HepG2 (cell line): ENCODE data around the gene PIEZO1. TPM values are rescaled to one million over a fixed set of nuclear protein-coding genes. Genes with fewer than 3 reads are reported as not detected.
A peak's percentile ranks its signal among the peaks of the same experiment; 100 is the strongest.

Source experiments
- ATAC-seq: fragments of 200-7000 bp; cut with Tn5 transposase; 3 replicates; pipeline ENCODE4 v1.9.1; 2020; ENCODE audit warnings: mild to moderate bottlenecking, moderate library complexity
- BruUV-seq: library from RNA; stranded (reverse); fragments of 400-500 nt; replicated peaks from 2 replicates; lab custom pipeline; 2021; lab: Mats Ljungman, UMichigan
- CTCF ChIA-PET: fragments of 300-600 bp; formaldehyde crosslinking; extraction: SDS; loops from one replicate; lab custom pipeline; 2021; ENCODE audit warnings: low total read pairs, inconsistent platforms, low intra/inter-chr PET ratio; lab: Yijun Ruan, JAX
- POLR2A ChIA-PET: fragments of 350-600 bp; sonication (Branson Sonifier 250); formaldehyde crosslinking; loops from one replicate; lab custom pipeline; 2020; ENCODE audit warnings: antibody characterized with exemption, inconsistent platforms; lab: Yijun Ruan, JAX
- DNase-seq: peaks from one replicate; pipeline ENCODE4 v3.0.0-alpha.2; 2015; ENCODE audit warnings: low spot score
- FAIRE-seq: peaks from 3 replicates; lab custom pipeline; 2011; peaks lifted over from hg19 to GRCh38; lab: Jason Lieb, UNC
- H2AFZ ChIP-seq: one replicate; pipeline ENCODE4 v1.6.1; 2011; ENCODE audit warnings: low read length, inconsistent platforms
- H3K27ac ChIP-seq: fragments of 300-600 bp; 3 replicates; pipeline ENCODE4 v1.8.0; 2011; ENCODE audit warnings: mixed run types, mild to moderate bottlenecking, mixed read lengths, low read length, inconsistent platforms; ENCODE audit not compliant: insufficient read depth; ENCODE audit errors: extremely low read length
- H3K27me3 ChIP-seq, 2 experiments: fragments of 200-600 bp in 1 of 2; 2 replicates in 1 of 2; 3 replicates in 1 of 2; pipeline versions ENCODE4 v1.6.0 to v1.8.0; 2011; ENCODE audit warnings: low read length in 2 of 2, mild to moderate bottlenecking in 2 of 2, moderate library complexity in 2 of 2, inconsistent platforms in 1 of 2; ENCODE audit not compliant: insufficient read depth in 2 of 2, control insufficient read depth in 1 of 2
- H3K36me3 ChIP-seq, 2 experiments: fragments of 200-600 bp in 1 of 2; replicated peaks in 1 of 2; 2 replicates in 1 of 2; 3 replicates in 1 of 2; pipeline versions ENCODE4 v1.5.1 to v1.8.0; 2011; ENCODE audit warnings: low read length in 2 of 2, inconsistent platforms in 1 of 2; ENCODE audit not compliant: insufficient read depth in 2 of 2, control insufficient read depth in 1 of 2
- H3K4me1 ChIP-seq: 2 replicates; pipeline ENCODE4 v1.5.1; 2012; ENCODE audit warnings: low read length, inconsistent platforms; ENCODE audit not compliant: insufficient read depth
- H3K4me2 ChIP-seq: 2 replicates; pipeline ENCODE4 v1.6.0; 2011; ENCODE audit warnings: low read depth, low read length, inconsistent platforms
- H3K4me3 ChIP-seq, 3 experiments: fragments of 200-600 bp in 1 of 3; sonication (generic), shearing (Covaris generic) in 1 of 3; replicated peaks in 1 of 3; 2 replicates each; pipeline ENCODE4 v1.5.1; 2011 to 2016; ENCODE audit warnings: low read length in 3 of 3, inconsistent platforms in 2 of 3, low read depth in 2 of 3, mild to moderate bottlenecking in 2 of 3, control low read depth in 1 of 3, mixed read lengths in 1 of 3; ENCODE audit not compliant: insufficient read depth in 1 of 3
- H3K79me2 ChIP-seq: one replicate; pipeline ENCODE4 v1.6.1; 2011; ENCODE audit warnings: low read length, inconsistent platforms; ENCODE audit not compliant: insufficient read depth
- H3K9ac ChIP-seq: 2 replicates; pipeline ENCODE4 v1.6.0; 2011; ENCODE audit warnings: mild to moderate bottlenecking, low read depth, low read length, inconsistent platforms; ENCODE audit not compliant: insufficient read depth
- H3K9me3 ChIP-seq: 2 replicates; pipeline ENCODE4 v1.5.1; 2012; ENCODE audit warnings: mild to moderate bottlenecking, low read length
- H4K20me1 ChIP-seq: 2 replicates; pipeline ENCODE4 v1.6.0; 2011; ENCODE audit warnings: inconsistent platforms, mild to moderate bottlenecking, low read length, moderate library complexity; ENCODE audit not compliant: insufficient read depth
- EED ChIP-seq: sonication (generic); formaldehyde crosslinking; IDR thresholded peaks from 2 replicates; pipeline ENCODE4 v1.5.0; 2020; ENCODE audit warnings: mild to moderate bottlenecking, missing genetic modification reagents
- KDM5B ChIP-seq: sonication (generic); formaldehyde crosslinking; IDR thresholded peaks from 2 replicates; pipeline ENCODE4 v1.4.0; 2020; ENCODE audit warnings: missing genetic modification reagents, mild to moderate bottlenecking, borderline replicate concordance
- NFATC3 ChIP-seq: sonication (generic); formaldehyde crosslinking; IDR thresholded peaks from 2 replicates; pipeline ENCODE4 v1.5.1; 2020; ENCODE audit warnings: mild to moderate bottlenecking, missing genetic modification reagents
- NKX3-1 ChIP-seq: sonication (generic); formaldehyde crosslinking; IDR thresholded peaks from 2 replicates; pipeline ENCODE4 v1.5.0; 2020; ENCODE audit warnings: missing genetic modification reagents
- TBL1XR1 ChIP-seq: fragments of 150-350 bp; IDR thresholded peaks from 2 replicates; pipeline ENCODE4 v1.6.1; 2014; ENCODE audit warnings: borderline replicate concordance, low read length; ENCODE audit not compliant: partially characterized antibody
- ZBTB21 ChIP-seq: sonication (generic); formaldehyde crosslinking; IDR thresholded peaks from 2 replicates; pipeline ENCODE4 v1.4.0; 2020; ENCODE audit warnings: missing genetic modification reagents
- ZBTB33 ChIP-seq: sonication (generic); formaldehyde crosslinking; IDR thresholded peaks from 2 replicates; pipeline ENCODE4 v1.4.0; 2020; ENCODE audit warnings: missing genetic modification reagents
- ZBTB38 ChIP-seq: sonication (generic); formaldehyde crosslinking; IDR thresholded peaks from 2 replicates; pipeline ENCODE4 v1.5.1; 2020; ENCODE audit warnings: mild to moderate bottlenecking, missing genetic modification reagents
- ZC3H4 ChIP-seq: sonication (generic); formaldehyde crosslinking; IDR thresholded peaks from 2 replicates; pipeline ENCODE4 v1.4.0; 2020; ENCODE audit warnings: missing genetic modification reagents, borderline replicate concordance
- WGBS: methylation state at CpG from one replicate; pipeline ENCODE4 v1.1.6; 2017; ENCODE audit warnings: low lambda C conversion rate; 5-methylcytosine and 5-hydroxymethylcytosine counted together
- in situ Hi-C: cut with HindIII; loops from 2 replicates; pipeline ENCODE4 v1.10.0; 2017; ENCODE audit warnings: low pct_unique_long_range_greater_than_20kb; ENCODE audit not compliant: extremely low pct_ligation_motif_present
- intact Hi-C: fragments of 100-400 bp; cut with micrococcal nuclease; formaldehyde crosslinking; loops from one replicate; pipeline ENCODE4 v1.10.0; 2022; ENCODE audit not compliant: unreplicated experiment
- polyA plus RNA-seq, 8 experiments: library from polyadenylated mRNA; depleted of rRNA in 3 of 8; stranded (reverse) in 7 of 8; unstranded in 1 of 8; fragments of >200 nt; fragmentation: Illumina TruSeq in 4 of 8; extraction: Trizol in 4 of 8; gene quantifications; 2 replicates each; pipeline versions ENCODE4 v1.2.1 to v1.2.3, GENCODE V29; 2011 to 2016; ENCODE audit warnings: low read depth in 4 of 8, missing spikeins in 1 of 8, mixed read lengths in 1 of 8; ENCODE audit not compliant: insufficient read depth in 1 of 8
- total RNA-seq, 5 experiments: library from RNA; depleted of rRNA; stranded (reverse); fragments of >200 nt; fragmentation: Illumina TruSeq; extraction: Trizol; gene quantifications; 2 replicates each; pipeline ENCODE4 v1.2.3, GENCODE V29; 2016; ENCODE audit warnings: low read depth in 1 of 5
- TF ChIP-seq, protein P1 (sequence below): IDR thresholded peaks from 2 replicates; pipeline ENCODE4 v1.6.1; 2016; ENCODE audit warnings: low read depth

The PIEZO1 gene
- total and polyA plus RNA-seq, 2 of the 13 experiments (the other 11 are each of a cell fraction or from before 2014, with no cell fraction given): 67.9 to 85.0 TPM

DNA sequence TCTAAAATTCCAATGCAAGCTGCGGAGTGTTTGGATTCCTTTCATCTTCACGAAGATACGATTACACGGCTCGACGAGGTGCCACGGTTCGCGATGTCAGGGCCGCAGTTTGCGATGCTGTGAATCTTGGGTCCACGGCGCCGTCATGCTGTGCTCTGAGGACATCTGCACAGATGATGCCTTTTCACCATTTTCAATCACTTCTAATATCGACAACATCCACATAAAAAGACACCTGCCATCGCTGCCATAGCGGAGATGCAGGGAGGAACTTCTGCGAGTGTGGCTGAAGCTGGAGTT lies 33.5 kb upstream of the PIEZO1 start:
- intact Hi-C loops: loop anchor here (5.0 kb wide), 2 partner anchors 39 to 349 kb away; partner anchors contain the start of genes GALNS and TRAPPC2L

More for the DNA sequence above, 33.5 kb upstream of the PIEZO1 start:
- no peak for FAIRE-seq
- no peak for TF ChIP-seq EED (CRISPR knock-in tag)
- TF ChIP-seq ZBTB33 (CRISPR knock-in tag): peak; percentile 47; the same call in 1 of the 2 replicates
- TF ChIP-seq ZBTB38: peak; percentile 52; the same call in 1 of the 2 replicates
- TF ChIP-seq NKX3-1 (CRISPR knock-in tag): no peak
- 0 out of 2 replicates have a peak, but pooled peaks have one; percentile 23 for TF ChIP-seq ZC3H4 (CRISPR knock-in tag)
- TF ChIP-seq, protein P1, sequence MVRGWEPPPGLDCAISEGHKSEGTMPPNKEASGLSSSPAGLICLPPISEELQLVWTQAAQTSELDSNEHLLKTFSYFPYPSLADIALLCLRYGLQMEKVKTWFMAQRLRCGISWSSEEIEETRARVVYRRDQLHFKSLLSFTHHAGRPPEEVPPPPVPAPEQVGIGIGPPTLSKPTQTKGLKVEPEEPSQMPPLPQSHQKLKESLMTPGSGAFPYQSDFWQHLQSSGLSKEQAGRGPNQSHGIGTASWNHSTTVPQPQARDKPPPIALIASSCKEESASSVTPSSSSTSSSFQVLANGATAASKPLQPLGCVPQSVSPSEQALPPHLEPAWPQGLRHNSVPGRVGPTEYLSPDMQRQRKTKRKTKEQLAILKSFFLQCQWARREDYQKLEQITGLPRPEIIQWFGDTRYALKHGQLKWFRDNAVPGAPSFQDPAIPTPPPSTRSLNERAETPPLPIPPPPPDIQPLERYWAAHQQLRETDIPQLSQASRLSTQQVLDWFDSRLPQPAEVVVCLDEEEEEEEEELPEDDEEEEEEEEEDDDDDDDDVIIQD (CRISPR knock-in tag): no peak
- TF ChIP-seq KDM5B: no peak
- peak; percentile 7; the same call in 1 of the 2 replicates for TF ChIP-seq ZBTB21 (CRISPR knock-in tag)
- TF ChIP-seq TBL1XR1: no peak
- TF ChIP-seq NFATC3 (CRISPR knock-in tag): no peak
- BruUV-seq: no TSS peak
- H3K27me3 ChIP-seq: peaks cover 0 to 5% of the 10 kb centered on the region in 2 experiments; a peak in 1 of 5 replicates
- ChIA-PET POLR2A (no interaction called here), CTCF (no interaction called here)
- ATAC-seq: no peak
- no peak overlapping the region for H3K27ac ChIP-seq
- in situ Hi-C loops: loop anchor here (5.0 kb wide), 1 partner anchor 349 kb away; no protein-coding TSS in a partner anchor
- no peaks in the 10 kb centered on the region for H4K20me1 ChIP-seq
- no peak overlapping the region for H2AFZ ChIP-seq
- 70% methylated on average over 18 of the region's 18 CpGs for WGBS
- H3K4me1 ChIP-seq: peaks cover 29% of the 10 kb centered on the region
- H3K4me2 ChIP-seq: no peak overlapping the region
- no peak overlapping the region for H3K4me3 ChIP-seq
- no peak overlapping the region for H3K9ac ChIP-seq
- no peak for DNase-seq
- H3K79me2 ChIP-seq: no peaks in the 10 kb centered on the region
- no peaks in the 10 kb centered on the region for H3K9me3 ChIP-seq
- H3K36me3 ChIP-seq: no peaks in the 10 kb centered on the region
